A549 treated with AZD9567 at 1 μM for 4 hours (cell line): ENCODE data around the gene PRRC2C. TPM values are rescaled to one million over a fixed set of nuclear protein-coding genes. Genes with fewer than 3 reads are reported as not detected.

Source experiments
- total RNA-seq: library from RNA; stranded (reverse); fragments of 200-300 nt; extraction: Qiagen RNA extraction; gene quantifications from 5 replicates; pipeline ENCODE4 v1.2.3, GENCODE V29; 2022; ENCODE audit not compliant: insufficient read depth

The PRRC2C gene
- total RNA-seq, result 63.7 to 85.0 TPM (median 70.9 TPM) in 5 replicates

GRCh38 chr1:171485375-171486047 lies at the start of gene PRRC2C:
TSS of gene PRRC2C (plus strand) at chr1:171485530. CDS start at chr1:171512089, 26,559 bp downstream.

DNA sequence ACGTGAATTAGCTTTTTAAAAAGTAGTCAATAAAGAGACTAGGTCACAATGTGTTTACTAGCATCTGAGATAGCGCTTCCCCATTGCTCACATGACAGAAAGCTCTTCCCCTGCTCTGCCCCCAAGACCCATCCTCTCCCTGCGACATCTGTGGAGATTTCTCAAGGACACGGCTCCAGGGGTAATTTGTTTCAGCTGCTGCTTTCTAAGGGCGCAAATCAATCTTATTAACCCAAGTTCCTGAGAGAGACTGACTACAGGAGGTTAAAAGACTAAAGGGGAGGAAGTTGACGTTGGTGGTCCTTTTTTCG lies 136.8 kb downstream of the PRRC2C start, which contains the start of gene MYOCOS:
TSS of gene MYOCOS (plus strand) at position 92 of the 311 bp plus-strand sequence. CDS start 1,641 bp downstream, outside the sequence.

Other genes with a start within 250 kb of the PRRC2C start
- not detected in 5 replicates for gene FMO1, start 237.0 kb upstream of the PRRC2C start, total RNA-seq
- 0.28 to 0.45 TPM (median 0.35 TPM) in 4 of 5 replicates, not detected in the other for gene FMO4, start 171.3 kb upstream of the PRRC2C start, total RNA-seq
- not detected in 5 replicates for gene MYOCOS, start 136.7 kb downstream of the PRRC2C start, total RNA-seq
- not detected in 5 replicates for gene MYOC, start 167.2 kb downstream of the PRRC2C start, total RNA-seq